HCT116 (cell line): ENCODE results near the gene ITGA7.

ENCODE experiments used
- ATF3 ChIP-seq: IDR thresholded peaks from 2 replicates; pipeline ENCODE4 v1.6.1; 2012
- CEBPB ChIP-seq: IDR thresholded peaks from 2 replicates; pipeline ENCODE4 v1.6.1; 2012; ENCODE audit warnings: low read depth
- CTCF ChIP-seq, 3 experiments: fragments of 200-600 bp in 1 of 3; sonication (generic) in 1 of 3; IDR thresholded peaks in 2 of 3; conservative IDR thresholded peaks in 1 of 3; 2 replicates each; pipeline ENCODE4 v1.5.1; 2012 to 2017; ENCODE audit warnings: low read depth in 2 of 3, low read length in 2 of 3, antibody characterized with exemption in 1 of 3, borderline replicate concordance in 1 of 3, control low read depth in 1 of 3, mild to moderate bottlenecking in 1 of 3, mixed read lengths in 1 of 3, mixed run types in 1 of 3, moderate library complexity in 1 of 3; ENCODE audit not compliant: insufficient read depth in 1 of 3
- ELF1 ChIP-seq: IDR thresholded peaks from 2 replicates; pipeline ENCODE4 v1.6.1; 2012; ENCODE audit warnings: low read depth, borderline replicate concordance
- EZH2 ChIP-seq: fragments of 200-600 bp; sonication (generic); IDR thresholded peaks from 2 replicates; pipeline ENCODE4 v1.6.1; 2017; ENCODE audit warnings: antibody characterized with exemption, mixed run types
- EZH2phosphoT487 ChIP-seq: fragments of 200-600 bp; IDR thresholded peaks from 2 replicates; pipeline ENCODE4 v1.6.1; 2018; ENCODE audit warnings: antibody characterized with exemption, borderline replicate concordance
- JUND ChIP-seq: IDR thresholded peaks from 2 replicates; pipeline ENCODE4 v1.6.1; 2012
- MAX ChIP-seq: IDR thresholded peaks from 2 replicates; pipeline ENCODE4 v1.6.1; 2012
- POLR2A ChIP-seq: IDR thresholded peaks from 2 replicates; pipeline ENCODE4 v1.7.0; 2011; ENCODE audit warnings: borderline replicate concordance; ENCODE audit not compliant: insufficient read depth, insufficient read length; ENCODE audit errors: extremely low read depth
- POLR2AphosphoS5 ChIP-seq: IDR thresholded peaks from 2 replicates; pipeline ENCODE4 v1.6.1; 2011; ENCODE audit warnings: mild to moderate bottlenecking, low read depth, low read length, moderate library complexity
- YY1 ChIP-seq: IDR thresholded peaks from 2 replicates; pipeline ENCODE4 v1.6.1; 2011; ENCODE audit warnings: low read length, low read depth, moderate library complexity, mild to moderate bottlenecking; ENCODE audit not compliant: insufficient replicate concordance; ENCODE audit errors: extremely low read depth
- ZNF274 ChIP-seq: fragments of 200-500 bp; sonication (Bioruptor generic); IDR thresholded peaks from 2 replicates; pipeline ENCODE4 v1.6.1; 2014; ENCODE audit warnings: mild to moderate bottlenecking, low read depth, low read length, inconsistent platforms

- TF ChIP-seq ELF1 (no peak), CTCF (IDR thresholded peaks at IDR 0.05 in 2 of 3, conservative IDR thresholded peaks at IDR 0.05 in 1 of 3; ENCODE audit: borderline replicate concordance in 1 of 3, insufficient read depth in 1 of 3, low read depth in 2 of 3, low read length in 2 of 3) (no peak), EZH2 (no peak), ATF3 (no peak), EZH2phosphoT487 (no peak), MAX (no peak), POLR2AphosphoS5 (no peak), CEBPB (no peak), POLR2A (no peak), ZNF274 (no peak), YY1 (no peak), JUND (no peak)
These were observed 36.8 kb upstream of the ITGA7 start for GRCh38 chr12:55744340-55745030.
